Smooth muscle cell (in vitro differentiated cells): Measurements from ENCODE around the gene H6PD. TPM values are rescaled to one million over a fixed set of nuclear protein-coding genes. Genes with fewer than 3 reads are reported as not detected.
A peak's percentile ranks its signal among the peaks of the same experiment; 100 is the strongest.

Source experiments
- DNase-seq: peaks from one replicate; lab custom pipeline; 2025; ENCODE audit not compliant: unreplicated experiment; lab: John Stamatoyannopoulos, UW
- H2AFZ ChIP-seq: fragments of 200-600 bp; sonication (generic); 2 replicates; pipeline ENCODE4 v1.6.0; 2016; ENCODE audit warnings: antibody characterized with exemption, low read depth, mild to moderate bottlenecking
- H3F3A ChIP-seq: fragments of 200-600 bp; sonication (generic); 2 replicates; pipeline ENCODE4 v1.6.0; 2017; ENCODE audit warnings: antibody characterized with exemption, low read depth
- H3K27ac ChIP-seq: fragments of 200-600 bp; sonication (generic); 2 replicates; pipeline ENCODE4 v1.5.1; 2016; ENCODE audit warnings: low read depth, mild to moderate bottlenecking
- H3K27me3 ChIP-seq: fragments of 200-600 bp; sonication (generic); 2 replicates; pipeline ENCODE4 v1.6.1; 2016; ENCODE audit warnings: low read depth, mild to moderate bottlenecking
- H3K36me3 ChIP-seq: fragments of 200-600 bp; sonication (generic); 2 replicates; pipeline ENCODE4 v1.5.1; 2016; ENCODE audit warnings: low read depth
- H3K4me1 ChIP-seq: fragments of 200-600 bp; sonication (generic); 2 replicates; pipeline ENCODE4 v1.5.1; 2016; ENCODE audit warnings: low read depth
- H3K4me2 ChIP-seq: fragments of 200-600 bp; sonication (generic); 2 replicates; pipeline ENCODE4 v1.6.0; 2016; ENCODE audit warnings: mild to moderate bottlenecking
- H3K4me3 ChIP-seq: fragments of 200-600 bp; sonication (generic); 2 replicates; pipeline ENCODE4 v1.5.1; 2016; ENCODE audit warnings: mild to moderate bottlenecking
- H3K79me2 ChIP-seq: fragments of 200-600 bp; sonication (generic); 2 replicates; pipeline ENCODE4 v1.6.0; 2016; ENCODE audit warnings: low read depth, mild to moderate bottlenecking
- H3K9ac ChIP-seq: fragments of 200-600 bp; sonication (generic); 2 replicates; pipeline ENCODE4 v1.6.0; 2016; ENCODE audit warnings: low read depth
- H3K9me3 ChIP-seq: fragments of 200-600 bp; sonication (generic); replicated peaks from 2 replicates; pipeline ENCODE4 v1.5.1; 2016; ENCODE audit warnings: low read depth
- H4K20me1 ChIP-seq: fragments of 200-600 bp; sonication (generic); 2 replicates; pipeline ENCODE4 v1.6.0; 2016; ENCODE audit warnings: low read depth
- CTCF ChIP-seq: fragments of 200-600 bp; sonication (generic); IDR thresholded peaks from 2 replicates; pipeline ENCODE4 v1.5.1; 2017; ENCODE audit warnings: borderline replicate concordance, mild to moderate bottlenecking, antibody characterized with exemption; ENCODE audit not compliant: insufficient read depth, poor library complexity, severe bottlenecking
- WGBS: methylation state at CpG from one replicate; pipeline ENCODE4 v1.1.7; 2016; ENCODE audit warnings: low lambda C conversion rate; 5-methylcytosine and 5-hydroxymethylcytosine counted together
- polyA plus RNA-seq: library from polyadenylated mRNA; unstranded; fragments of >200 nt; fragmentation: Nextera tagmentation; extraction: Ambion mirVana; gene quantifications from 2 replicates; pipeline ENCODE4 v1.2.1, GENCODE V29; 2016
- total RNA-seq: library from RNA; depleted of rRNA; stranded (reverse); fragments of >200 nt; gene quantifications from 2 replicates; pipeline ENCODE4 v1.2.3, GENCODE V29; 2014

The H6PD gene
- total and polyA plus RNA-seq, 2 experiments from 2014 or later = 15.1 to 15.3 TPM

- H3K4me2 ChIP-seq = no peak overlapping the region
- no peaks in the 10 kb centered on the region for H3K9me3 ChIP-seq
- no peaks in the 10 kb centered on the region for H3F3A ChIP-seq
- H3K27me3 ChIP-seq = no peaks in the 10 kb centered on the region
- H2AFZ ChIP-seq = no peak overlapping the region
- no peaks in the 10 kb centered on the region for H3K79me2 ChIP-seq
- H3K4me1 ChIP-seq = peaks cover 26% of the 10 kb centered on the region
- no peak overlapping the region for H3K4me3 ChIP-seq
- 78% methylated on average over 4 of the region's 4 CpGs for WGBS
- TF ChIP-seq CTCF = no peak
- no peaks in the 10 kb centered on the region for H3K36me3 ChIP-seq
- no peak overlapping the region for H3K9ac ChIP-seq
- H4K20me1 ChIP-seq = no peaks in the 10 kb centered on the region
- H3K27ac ChIP-seq = no peak overlapping the region
- DNase-seq = no peak
Observed at GRCh38 chr1:9282696-9282955, 48.1 kb downstream of the H6PD start.

DNA sequence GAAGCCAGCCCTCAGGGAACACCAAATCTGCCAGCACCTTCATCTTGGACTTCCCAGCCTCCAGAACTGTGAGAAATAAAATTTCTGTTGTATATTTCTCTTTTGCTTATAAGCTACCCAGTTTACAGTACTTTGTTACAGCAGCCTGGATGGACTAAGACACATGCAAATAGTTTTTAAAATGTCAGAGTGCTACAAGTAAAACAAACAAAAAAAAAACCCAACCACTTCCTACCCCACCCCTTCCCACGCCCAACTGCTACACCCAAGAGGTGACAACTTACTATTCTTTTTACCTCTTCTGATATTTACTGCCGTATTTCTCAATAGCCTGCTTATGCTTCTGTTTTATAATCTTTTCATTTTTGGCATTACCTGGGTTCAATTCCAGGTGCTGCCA lies 49.5 kb downstream of the H6PD start:
- Histone ChIP-seq H3K36me3 (no peaks in the 10 kb centered on the region), H3K79me2 (no peaks in the 10 kb centered on the region), H4K20me1 (no peaks in the 10 kb centered on the region), H2AFZ (no peak overlapping the region), H3K4me3 (no peak overlapping the region), H3K4me1 (peaks cover 23% of the 10 kb centered on the region), H3K27me3 (no peaks in the 10 kb centered on the region), H3F3A (no peaks in the 10 kb centered on the region), H3K4me2 (no peak overlapping the region), H3K9me3 (no peaks in the 10 kb centered on the region), H3K27ac (no peak overlapping the region), H3K9ac (no peak overlapping the region)
- no peak for TF ChIP-seq CTCF
- no peak for DNase-seq
- 97% methylated on average over 2 of the region's 2 CpGs for WGBS

DNA sequence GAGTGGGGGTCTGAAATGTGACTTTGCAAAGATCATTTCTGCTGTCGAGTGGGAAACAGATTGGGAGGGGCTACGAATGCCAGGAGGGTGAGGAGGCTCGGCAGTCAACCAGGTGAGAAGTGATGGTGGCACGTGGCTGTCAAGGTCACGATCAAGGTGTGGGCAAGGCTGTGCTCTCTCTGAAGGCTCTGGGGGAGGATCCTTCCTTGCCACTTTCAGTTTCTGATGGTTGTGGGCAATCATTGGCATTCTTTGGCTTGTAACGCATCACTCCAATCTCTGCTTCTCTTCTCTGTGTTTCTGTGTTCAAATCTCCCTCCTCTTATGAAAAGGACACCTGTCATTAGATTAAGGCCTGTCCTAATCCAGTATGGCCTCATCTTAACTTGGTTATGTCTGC lies 52.0 kb downstream of the H6PD start:
- no peak for TF ChIP-seq CTCF
- Histone ChIP-seq H3K27me3 (no peaks in the 10 kb centered on the region), H3K36me3 (no peaks in the 10 kb centered on the region), H3K27ac (no peak overlapping the region), H3K9ac (no peak overlapping the region), H3K79me2 (no peaks in the 10 kb centered on the region), H3K4me3 (no peak overlapping the region), H3F3A (peaks cover 13% of the 10 kb centered on the region), H3K4me2 (no peak overlapping the region), H2AFZ (no peak overlapping the region), H3K4me1 (peaks cover 8% of the 10 kb centered on the region), H3K9me3 (no peaks in the 10 kb centered on the region), H4K20me1 (no peaks in the 10 kb centered on the region)
- no peak for DNase-seq
- 95% methylated on average over 6 of the region's 6 CpGs for WGBS

DNA sequence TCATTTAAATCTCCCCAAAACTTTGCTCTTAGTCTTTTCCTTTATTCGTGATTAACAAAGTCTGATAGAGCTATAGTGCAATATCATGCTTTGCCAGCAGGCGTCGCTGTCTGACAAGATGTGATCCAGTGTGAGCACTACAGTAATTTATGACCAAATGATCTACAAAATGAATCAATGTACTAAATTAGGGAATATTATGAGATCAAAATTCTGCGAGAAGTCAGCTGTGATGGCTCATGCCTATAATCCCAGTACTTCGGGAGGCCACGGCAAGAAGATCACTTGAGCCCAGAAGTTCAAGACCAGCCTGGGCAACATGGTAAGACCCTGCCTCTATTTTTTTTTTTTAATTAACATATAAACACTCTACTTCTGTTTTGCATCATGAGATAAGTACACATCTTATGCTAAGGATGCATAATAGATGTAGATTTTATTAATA lies 54.5 kb downstream of the H6PD start:
- no peak overlapping the region for H2AFZ ChIP-seq

More for the DNA sequence above, 54.5 kb downstream of the H6PD start:
- Histone ChIP-seq H3K27ac (no peak overlapping the region), H3K4me1 (peaks cover 4% of the 10 kb centered on the region), H3K27me3 (no peaks in the 10 kb centered on the region), H3K4me2 (no peak overlapping the region), H3K9me3 (no peaks in the 10 kb centered on the region), H3K36me3 (no peaks in the 10 kb centered on the region), H3K4me3 (no peak overlapping the region), H4K20me1 (peaks cover 8% of the 10 kb centered on the region), H3K9ac (no peak overlapping the region), H3F3A (peaks cover 22% of the 10 kb centered on the region), H3K79me2 (peaks cover 9% of the 10 kb centered on the region)
- peak; percentile 98 for TF ChIP-seq CTCF
- WGBS = 49% methylated on average over 6 of the region's 6 CpGs
- no peak for DNase-seq
